Fibroblast of mammary gland (primary cell): Measurements from ENCODE around the gene KIF23.
"Not testable (repeated sequence)": the region's sequence is repeated elsewhere in the genome, so short reads cannot be mapped to it uniquely, and the experiment has no call there.

Experiments
- DNase-seq: peaks from one replicate; pipeline ENCODE4 v3.0.0-alpha.2; 2010; ENCODE audit warnings: low read depth
- H3K4me3 ChIP-seq: 2 replicates; pipeline ENCODE4 v1.5.1; 2011; ENCODE audit warnings: low read depth, mild to moderate bottlenecking, low read length, moderate library complexity; ENCODE audit not compliant: control insufficient read depth
- TF ChIP-seq, protein P1 (sequence below): conservative IDR thresholded peaks from 2 replicates; pipeline ENCODE4 v1.5.1; 2011; ENCODE audit warnings: low read depth, low read length, inconsistent platforms; ENCODE audit not compliant: control insufficient read depth, insufficient read depth

Gene KIF23

DNA sequence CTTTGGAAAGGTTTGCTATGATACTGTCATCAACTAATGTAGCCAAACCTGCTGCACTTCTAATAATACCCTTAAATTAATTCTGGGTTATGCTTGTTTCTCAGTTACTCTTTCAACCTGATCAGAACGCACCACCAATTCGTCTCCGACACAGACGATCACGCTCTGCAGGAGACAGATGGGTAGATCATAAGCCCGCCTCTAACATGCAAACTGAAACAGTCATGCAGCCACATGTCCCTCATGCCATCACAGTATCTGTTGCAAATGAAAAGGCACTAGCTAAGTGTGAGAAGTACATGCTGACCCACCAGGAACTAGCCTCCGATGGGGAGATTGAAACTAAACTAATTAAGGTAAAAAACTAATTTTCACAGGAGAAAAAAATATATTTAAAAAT, 30.5 kb downstream of the KIF23 start:
- TF ChIP-seq, protein P1, sequence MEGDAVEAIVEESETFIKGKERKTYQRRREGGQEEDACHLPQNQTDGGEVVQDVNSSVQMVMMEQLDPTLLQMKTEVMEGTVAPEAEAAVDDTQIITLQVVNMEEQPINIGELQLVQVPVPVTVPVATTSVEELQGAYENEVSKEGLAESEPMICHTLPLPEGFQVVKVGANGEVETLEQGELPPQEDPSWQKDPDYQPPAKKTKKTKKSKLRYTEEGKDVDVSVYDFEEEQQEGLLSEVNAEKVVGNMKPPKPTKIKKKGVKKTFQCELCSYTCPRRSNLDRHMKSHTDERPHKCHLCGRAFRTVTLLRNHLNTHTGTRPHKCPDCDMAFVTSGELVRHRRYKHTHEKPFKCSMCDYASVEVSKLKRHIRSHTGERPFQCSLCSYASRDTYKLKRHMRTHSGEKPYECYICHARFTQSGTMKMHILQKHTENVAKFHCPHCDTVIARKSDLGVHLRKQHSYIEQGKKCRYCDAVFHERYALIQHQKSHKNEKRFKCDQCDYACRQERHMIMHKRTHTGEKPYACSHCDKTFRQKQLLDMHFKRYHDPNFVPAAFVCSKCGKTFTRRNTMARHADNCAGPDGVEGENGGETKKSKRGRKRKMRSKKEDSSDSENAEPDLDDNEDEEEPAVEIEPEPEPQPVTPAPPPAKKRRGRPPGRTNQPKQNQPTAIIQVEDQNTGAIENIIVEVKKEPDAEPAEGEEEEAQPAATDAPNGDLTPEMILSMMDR = no peak
- no peak for DNase-seq
- H3K4me3 ChIP-seq = no peak overlapping the region

- TF ChIP-seq, protein P1 = no peak
- no peak overlapping the region for H3K4me3 ChIP-seq
- DNase-seq = no peak
Measured at GRCh38 chr15:69446953-69447352, 32.8 kb downstream of the KIF23 start.

DNA sequence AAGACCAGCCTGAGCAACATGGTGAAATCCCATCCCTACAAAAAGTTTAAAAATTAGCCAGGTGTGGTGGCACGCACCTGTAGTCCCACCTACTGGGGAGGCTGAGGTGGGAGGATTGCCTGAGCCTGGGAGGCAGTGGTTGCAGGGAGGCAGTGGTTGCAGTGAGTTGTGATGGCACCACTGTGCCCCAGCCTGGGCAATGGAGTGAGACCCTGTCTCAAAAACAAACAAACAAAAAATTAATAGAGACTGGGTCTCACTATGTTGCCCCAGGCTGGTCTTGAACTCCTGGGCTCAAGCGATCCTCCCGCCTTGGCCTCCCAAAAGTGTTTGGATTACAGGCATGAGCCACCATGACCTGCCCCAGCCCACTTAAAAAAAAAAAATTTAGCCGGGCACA, 36.1 kb downstream of the KIF23 start:
- H3K4me3 ChIP-seq, DNase-seq: not testable (repeated sequence)

DNA sequence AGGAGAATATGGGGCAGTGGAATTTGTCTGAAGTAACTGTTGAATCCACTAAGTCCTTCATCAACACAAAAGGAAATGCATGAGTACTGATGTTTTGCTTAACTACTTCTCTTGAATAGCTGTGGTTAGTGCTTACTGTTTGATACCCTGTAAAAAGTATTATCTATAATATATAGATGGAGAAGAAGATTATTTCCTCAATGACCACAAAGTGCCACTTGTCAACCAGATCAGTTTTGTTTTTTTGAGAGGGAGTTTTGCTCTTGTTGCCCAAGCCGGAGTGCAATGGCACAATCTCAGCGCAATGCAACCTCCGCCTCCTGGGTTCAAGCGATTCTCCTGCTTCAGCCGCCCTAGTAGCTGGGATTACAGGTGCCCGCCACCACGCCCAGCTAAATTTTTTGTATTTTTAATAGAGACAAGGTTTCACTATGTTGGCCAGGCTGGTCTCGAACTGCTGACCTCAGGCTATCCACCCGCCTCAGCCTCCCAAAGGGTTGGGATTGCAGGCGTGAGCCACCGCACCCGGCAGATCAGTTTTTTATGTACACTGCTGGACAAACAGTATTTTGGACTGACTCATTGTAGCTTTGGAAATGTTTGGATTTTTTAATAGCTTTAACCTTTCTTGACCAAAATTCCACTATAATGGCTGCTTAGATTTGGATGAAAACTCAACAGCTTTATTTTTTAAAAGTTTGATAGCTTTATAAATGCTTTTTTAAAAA, 37.0 kb downstream of the KIF23 start:
- peak; percentile 56 for DNase-seq
- H3K4me3 ChIP-seq = no peak overlapping the region
- TF ChIP-seq, protein P1 = no peak

GRCh38 chr15:69451951-69452691, 38.0 kb downstream of the KIF23 start:
- TF ChIP-seq, protein P1 = no peak
- peak; percentile 64 for DNase-seq
- peak overlapping the region; percentile 79 for H3K4me3 ChIP-seq

DNA sequence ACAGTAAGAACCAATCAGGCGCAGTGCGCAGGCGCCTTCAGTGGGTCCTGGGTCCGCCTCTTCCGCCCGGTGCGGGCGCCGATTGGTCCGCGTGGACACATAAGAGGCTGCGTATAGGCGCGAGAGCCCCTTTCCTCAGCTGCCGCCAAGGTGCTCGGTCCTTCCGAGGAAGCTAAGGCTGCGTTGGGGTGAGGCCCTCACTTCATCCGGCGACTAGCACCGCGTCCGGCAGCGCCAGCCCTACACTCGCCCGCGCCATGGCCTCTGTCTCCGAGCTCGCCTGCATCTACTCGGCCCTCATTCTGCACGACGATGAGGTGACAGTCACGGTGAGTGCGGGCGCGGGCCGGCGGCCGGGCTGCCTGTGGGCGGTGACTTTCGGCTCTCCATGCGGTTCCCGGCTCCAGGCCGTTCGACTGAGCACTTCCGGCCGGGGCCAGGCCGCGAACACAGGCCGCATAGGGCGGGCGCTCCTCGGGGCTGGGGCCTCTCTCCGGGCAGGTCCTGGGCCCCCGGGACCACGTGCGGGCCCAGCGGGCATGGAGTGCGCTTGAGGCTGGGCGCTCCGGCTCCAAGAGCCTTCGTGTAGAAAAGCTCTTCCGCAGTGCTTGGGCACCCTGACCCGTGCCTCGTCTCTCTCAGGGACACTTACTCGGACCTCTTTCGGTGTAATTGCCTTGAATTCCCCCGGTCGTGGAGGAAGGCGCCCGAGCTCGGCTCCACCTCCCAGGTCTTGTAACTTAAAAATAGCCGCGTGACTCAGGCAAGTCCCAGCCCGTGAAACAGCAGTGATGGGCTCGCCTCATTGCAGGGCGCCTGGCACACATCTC, 38.8 kb downstream of the KIF23 start, which contains the start of gene RPLP1:
Gene RPLP1 (plus strand): TSS at position 127 of the 830 bp plus-strand sequence. CDS start 131 bp downstream, at position 258.
- TF ChIP-seq, protein P1 = no peak
- peak within 1 kb of the TSS; percentile 79 for H3K4me3 ChIP-seq
- peak; percentile 94 for DNase-seq
